Measurements from ENCODE around the gene SLC25A45. TPM values are rescaled to one million over a fixed set of nuclear protein-coding genes. Genes with fewer than 3 reads are reported as not detected.

SLC25A45 gene
- total and polyA plus RNA-seq, 2 experiments from 2014 or later = 0.10 to 0.74 TPM

GRCh38 chr11:65394125-65394536, 11.7 kb upstream of the SLC25A45 start:
- H3K27ac ChIP-seq (ENCODE audit: low read depth) = no peak overlapping the region
- peaks cover 5% of the 10 kb centered on the region; the same call in 1 of the 2 replicates for H3K4me1 ChIP-seq (ENCODE audit: insufficient read depth)
- Mint-ChIP-seq H3K27ac (no peak overlapping the region), H3K9me3 (no peaks in the 10 kb centered on the region), H3K27me3 (ENCODE audit: insufficient read depth, low read depth, poor library complexity) (peaks cover 9% of the 10 kb centered on the region), H3K36me3 (ENCODE audit: low read depth) (peaks cover 9% of the 10 kb centered on the region; the same call in 2 of the 3 replicates), H3K4me1 (peaks cover 16% of the 10 kb centered on the region), H3K4me3 (no peak overlapping the region)
- H3K4me3 ChIP-seq = no peak overlapping the region
- no peak overlapping the region for H2AFZ ChIP-seq
- no peaks in the 10 kb centered on the region for H3K9me2 ChIP-seq (ENCODE audit: insufficient read depth)
- ATAC-seq (no peak; the same call in 2 of the 3 replicates), DNase-seq (ENCODE audit: low spot score) (no peak)
- H3K79me2 ChIP-seq (replicated peaks; ENCODE audit: insufficient read depth) = no peaks in the 10 kb centered on the region
- no peaks in the 10 kb centered on the region for H3F3A ChIP-seq (replicated peaks; ENCODE audit: low read depth)
- TF ChIP-seq ZNF114 (CRISPR knock-in tag; IDR thresholded peaks at IDR 0.05) (no peak), ZNF331 (CRISPR knock-in tag; IDR thresholded peaks at IDR 0.05; ENCODE audit: low read depth) (no peak), NANOG (IDR thresholded peaks at IDR 0.05; ENCODE audit: borderline replicate concordance) (no peak), CREB1 (CRISPR knock-in tag; IDR thresholded peaks at IDR 0.05; ENCODE audit: low read depth) (no peak), EZH2phosphoT487 (IDR thresholded peaks at IDR 0.05; ENCODE audit: unreplicated experiment) (no peak), EZH2 (IDR thresholded peaks at IDR 0.05; ENCODE audit: low read depth, unreplicated experiment) (no peak), JUNB (IDR thresholded peaks at IDR 0.05; ENCODE audit: unreplicated experiment) (no peak), REST (IDR thresholded peaks at IDR 0.05; ENCODE audit: unreplicated experiment) (no peak), STAT1 (IDR thresholded peaks at IDR 0.05; ENCODE audit: unreplicated experiment) (no peak), POLR2AphosphoS5 (IDR thresholded peaks at IDR 0.05; ENCODE audit: low read depth) (no peak)
- TF ChIP-seq, protein P1, sequence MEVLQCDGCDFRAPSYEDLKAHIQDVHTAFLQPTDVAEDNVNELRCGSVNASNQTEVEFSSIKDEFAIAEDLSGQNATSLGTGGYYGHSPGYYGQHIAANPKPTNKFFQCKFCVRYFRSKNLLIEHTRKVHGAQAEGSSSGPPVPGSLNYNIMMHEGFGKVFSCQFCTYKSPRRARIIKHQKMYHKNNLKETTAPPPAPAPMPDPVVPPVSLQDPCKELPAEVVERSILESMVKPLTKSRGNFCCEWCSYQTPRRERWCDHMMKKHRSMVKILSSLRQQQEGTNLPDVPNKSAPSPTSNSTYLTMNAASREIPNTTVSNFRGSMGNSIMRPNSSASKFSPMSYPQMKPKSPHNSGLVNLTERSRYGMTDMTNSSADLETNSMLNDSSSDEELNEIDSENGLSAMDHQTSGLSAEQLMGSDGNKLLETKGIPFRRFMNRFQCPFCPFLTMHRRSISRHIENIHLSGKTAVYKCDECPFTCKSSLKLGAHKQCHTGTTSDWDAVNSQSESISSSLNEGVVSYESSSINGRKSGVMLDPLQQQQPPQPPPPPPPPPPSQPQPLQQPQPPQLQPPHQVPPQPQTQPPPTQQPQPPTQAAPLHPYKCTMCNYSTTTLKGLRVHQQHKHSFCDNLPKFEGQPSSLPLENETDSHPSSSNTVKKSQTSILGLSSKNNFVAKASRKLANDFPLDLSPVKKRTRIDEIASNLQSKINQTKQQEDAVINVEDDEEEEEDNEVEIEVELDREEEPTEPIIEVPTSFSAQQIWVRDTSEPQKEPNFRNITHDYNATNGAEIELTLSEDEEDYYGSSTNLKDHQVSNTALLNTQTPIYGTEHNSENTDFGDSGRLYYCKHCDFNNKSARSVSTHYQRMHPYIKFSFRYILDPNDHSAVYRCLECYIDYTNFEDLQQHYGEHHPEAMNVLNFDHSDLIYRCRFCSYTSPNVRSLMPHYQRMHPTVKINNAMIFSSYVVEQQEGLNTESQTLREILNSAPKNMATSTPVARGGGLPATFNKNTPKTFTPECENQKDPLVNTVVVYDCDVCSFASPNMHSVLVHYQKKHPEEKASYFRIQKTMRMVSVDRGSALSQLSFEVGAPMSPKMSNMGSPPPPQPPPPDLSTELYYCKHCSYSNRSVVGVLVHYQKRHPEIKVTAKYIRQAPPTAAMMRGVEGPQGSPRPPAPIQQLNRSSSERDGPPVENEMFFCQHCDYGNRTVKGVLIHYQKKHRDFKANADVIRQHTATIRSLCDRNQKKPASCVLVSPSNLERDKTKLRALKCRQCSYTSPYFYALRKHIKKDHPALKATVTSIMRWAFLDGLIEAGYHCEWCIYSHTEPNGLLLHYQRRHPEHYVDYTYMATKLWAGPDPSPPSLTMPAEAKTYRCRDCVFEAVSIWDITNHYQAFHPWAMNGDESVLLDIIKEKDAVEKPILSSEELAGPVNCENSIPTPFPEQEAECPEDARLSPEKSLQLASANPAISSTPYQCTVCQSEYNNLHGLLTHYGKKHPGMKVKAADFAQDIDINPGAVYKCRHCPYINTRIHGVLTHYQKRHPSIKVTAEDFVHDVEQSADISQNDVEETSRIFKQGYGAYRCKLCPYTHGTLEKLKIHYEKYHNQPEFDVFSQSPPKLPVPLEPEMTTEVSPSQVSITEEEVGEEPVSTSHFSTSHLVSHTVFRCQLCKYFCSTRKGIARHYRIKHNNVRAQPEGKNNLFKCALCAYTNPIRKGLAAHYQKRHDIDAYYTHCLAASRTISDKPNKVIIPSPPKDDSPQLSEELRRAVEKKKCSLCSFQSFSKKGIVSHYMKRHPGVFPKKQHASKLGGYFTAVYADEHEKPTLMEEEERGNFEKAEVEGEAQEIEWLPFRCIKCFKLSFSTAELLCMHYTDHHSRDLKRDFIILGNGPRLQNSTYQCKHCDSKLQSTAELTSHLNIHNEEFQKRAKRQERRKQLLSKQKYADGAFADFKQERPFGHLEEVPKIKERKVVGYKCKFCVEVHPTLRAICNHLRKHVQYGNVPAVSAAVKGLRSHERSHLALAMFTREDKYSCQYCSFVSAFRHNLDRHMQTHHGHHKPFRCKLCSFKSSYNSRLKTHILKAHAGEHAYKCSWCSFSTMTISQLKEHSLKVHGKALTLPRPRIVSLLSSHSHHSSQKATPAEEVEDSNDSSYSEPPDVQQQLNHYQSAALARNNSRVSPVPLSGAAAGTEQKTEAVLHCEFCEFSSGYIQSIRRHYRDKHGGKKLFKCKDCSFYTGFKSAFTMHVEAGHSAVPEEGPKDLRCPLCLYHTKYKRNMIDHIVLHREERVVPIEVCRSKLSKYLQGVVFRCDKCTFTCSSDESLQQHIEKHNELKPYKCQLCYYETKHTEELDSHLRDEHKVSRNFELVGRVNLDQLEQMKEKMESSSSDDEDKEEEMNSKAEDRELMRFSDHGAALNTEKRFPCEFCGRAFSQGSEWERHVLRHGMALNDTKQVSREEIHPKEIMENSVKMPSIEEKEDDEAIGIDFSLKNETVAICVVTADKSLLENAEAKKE (CRISPR knock-in tag; IDR thresholded peaks at IDR 0.05) = no peak
- TF ChIP-seq, protein P2, sequence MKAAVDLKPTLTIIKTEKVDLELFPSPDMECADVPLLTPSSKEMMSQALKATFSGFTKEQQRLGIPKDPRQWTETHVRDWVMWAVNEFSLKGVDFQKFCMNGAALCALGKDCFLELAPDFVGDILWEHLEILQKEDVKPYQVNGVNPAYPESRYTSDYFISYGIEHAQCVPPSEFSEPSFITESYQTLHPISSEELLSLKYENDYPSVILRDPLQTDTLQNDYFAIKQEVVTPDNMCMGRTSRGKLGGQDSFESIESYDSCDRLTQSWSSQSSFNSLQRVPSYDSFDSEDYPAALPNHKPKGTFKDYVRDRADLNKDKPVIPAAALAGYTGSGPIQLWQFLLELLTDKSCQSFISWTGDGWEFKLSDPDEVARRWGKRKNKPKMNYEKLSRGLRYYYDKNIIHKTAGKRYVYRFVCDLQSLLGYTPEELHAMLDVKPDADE (IDR thresholded peaks at IDR 0.05) = no peak
- TF ChIP-seq, protein P3, sequence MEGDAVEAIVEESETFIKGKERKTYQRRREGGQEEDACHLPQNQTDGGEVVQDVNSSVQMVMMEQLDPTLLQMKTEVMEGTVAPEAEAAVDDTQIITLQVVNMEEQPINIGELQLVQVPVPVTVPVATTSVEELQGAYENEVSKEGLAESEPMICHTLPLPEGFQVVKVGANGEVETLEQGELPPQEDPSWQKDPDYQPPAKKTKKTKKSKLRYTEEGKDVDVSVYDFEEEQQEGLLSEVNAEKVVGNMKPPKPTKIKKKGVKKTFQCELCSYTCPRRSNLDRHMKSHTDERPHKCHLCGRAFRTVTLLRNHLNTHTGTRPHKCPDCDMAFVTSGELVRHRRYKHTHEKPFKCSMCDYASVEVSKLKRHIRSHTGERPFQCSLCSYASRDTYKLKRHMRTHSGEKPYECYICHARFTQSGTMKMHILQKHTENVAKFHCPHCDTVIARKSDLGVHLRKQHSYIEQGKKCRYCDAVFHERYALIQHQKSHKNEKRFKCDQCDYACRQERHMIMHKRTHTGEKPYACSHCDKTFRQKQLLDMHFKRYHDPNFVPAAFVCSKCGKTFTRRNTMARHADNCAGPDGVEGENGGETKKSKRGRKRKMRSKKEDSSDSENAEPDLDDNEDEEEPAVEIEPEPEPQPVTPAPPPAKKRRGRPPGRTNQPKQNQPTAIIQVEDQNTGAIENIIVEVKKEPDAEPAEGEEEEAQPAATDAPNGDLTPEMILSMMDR (conservative IDR thresholded peaks at IDR 0.05; ENCODE audit: low read depth in 2 of 2) = no peak
- no peaks in the 10 kb centered on the region for H3K27me3 ChIP-seq (ENCODE audit: insufficient read depth)
- H4K20me1 ChIP-seq (replicated peaks; ENCODE audit: insufficient read depth) = no peaks in the 10 kb centered on the region
- H3K4me2 ChIP-seq = no peak overlapping the region
- H3K36me3 ChIP-seq (ENCODE audit: insufficient read depth) = no peaks in the 10 kb centered on the region

Data from GM23338 (cell line).